Islet precursor cell (in vitro differentiated cells): ENCODE measurements around the gene MACROD2.
A peak's percentile ranks its signal among the peaks of the same experiment; 100 is the strongest.
"Not testable (repeated sequence)": the region's sequence is repeated elsewhere in the genome, so short reads cannot be mapped to it uniquely, and the experiment has no call there.

Experiments used
- DNase-seq: peaks from one replicate; pipeline ENCODE4 v3.0.0-alpha.2; 2018

Gene MACROD2

GRCh38 chr20:13995086-13995665 lies at the start of gene MACROD2:
TSS of gene MACROD2 (plus strand) at chr20:13995516.
- DNase-seq: peak; percentile 98

GRCh38 chr20:13947719-13948118 lies 47.6 kb upstream of the MACROD2 start:
- no peak for DNase-seq

GRCh38 chr20:13953227-13953626 lies 42.1 kb upstream of the MACROD2 start:
- DNase-seq: no peak

GRCh38 chr20:13960119-13960518 lies 35.2 kb upstream of the MACROD2 start:
- no peak for DNase-seq

- DNase-seq: no peak
Observed at GRCh38 chr20:13960525-13960924, 34.8 kb upstream of the MACROD2 start.

- no peak for DNase-seq
Observed at GRCh38 chr20:13984211-13984610, 11.1 kb upstream of the MACROD2 start.

- peak; percentile 69 for DNase-seq
Observed at GRCh38 chr20:13990465-13990864, 4.9 kb upstream of the MACROD2 start, which contains the start of gene SEL1L2. TSS of gene SEL1L2 (minus strand) at chr20:13990614. CDS start at chr20:13990534, 80 bp downstream.

- no peak for DNase-seq
Observed at GRCh38 chr20:13991311-13991710, 4.0 kb upstream of the MACROD2 start.

- DNase-seq: not testable (repeated sequence)
Observed at GRCh38 chr20:13991955-13992354, 3.4 kb upstream of the MACROD2 start.

- DNase-seq: peak; percentile 59
Observed at GRCh38 chr20:13995841-13996240, 525 bp downstream of the MACROD2 start.

GRCh38 chr20:13996265-13996664 lies 949 bp downstream of the MACROD2 start:
- no peak for DNase-seq

- DNase-seq: no peak
Observed at GRCh38 chr20:14000917-14001316, 5.6 kb downstream of the MACROD2 start.

- DNase-seq: no peak
Observed at GRCh38 chr20:14005996-14006395, 10.7 kb downstream of the MACROD2 start.

GRCh38 chr20:14009208-14009607 lies 13.9 kb downstream of the MACROD2 start:
- DNase-seq: no peak

GRCh38 chr20:14012671-14013070 lies 17.4 kb downstream of the MACROD2 start:
- no peak for DNase-seq

- DNase-seq: no peak
Observed at GRCh38 chr20:14030991-14031390, 35.7 kb downstream of the MACROD2 start.

GRCh38 chr20:14033310-14033709 lies 38.0 kb downstream of the MACROD2 start:
- no peak for DNase-seq

- DNase-seq: no peak
Observed at GRCh38 chr20:14036567-14036966, 41.3 kb downstream of the MACROD2 start.

GRCh38 chr20:14044712-14045276 lies 49.5 kb downstream of the MACROD2 start:
- not testable (repeated sequence) for DNase-seq

- DNase-seq: no peak
Observed at GRCh38 chr20:14046534-14046933, 51.2 kb downstream of the MACROD2 start.

GRCh38 chr20:14049111-14049510 lies 53.8 kb downstream of the MACROD2 start:
- no peak for DNase-seq

GRCh38 chr20:14051454-14051853 lies 56.1 kb downstream of the MACROD2 start:
- DNase-seq: no peak

GRCh38 chr20:14055127-14055742 lies 59.9 kb downstream of the MACROD2 start:
- DNase-seq: no peak

- DNase-seq: no peak
Observed at GRCh38 chr20:14062171-14062570, 66.9 kb downstream of the MACROD2 start.

GRCh38 chr20:14062786-14063185 lies 67.5 kb downstream of the MACROD2 start:
- no peak for DNase-seq
